ENCODE measurements around the gene FBXW5. TPM values are rescaled to one million over a fixed set of nuclear protein-coding genes. Genes with fewer than 3 reads are reported as not detected.

Gene FBXW5
- total RNA-seq, 1 experiment from 2014 or later = 101 TPM

DNA sequence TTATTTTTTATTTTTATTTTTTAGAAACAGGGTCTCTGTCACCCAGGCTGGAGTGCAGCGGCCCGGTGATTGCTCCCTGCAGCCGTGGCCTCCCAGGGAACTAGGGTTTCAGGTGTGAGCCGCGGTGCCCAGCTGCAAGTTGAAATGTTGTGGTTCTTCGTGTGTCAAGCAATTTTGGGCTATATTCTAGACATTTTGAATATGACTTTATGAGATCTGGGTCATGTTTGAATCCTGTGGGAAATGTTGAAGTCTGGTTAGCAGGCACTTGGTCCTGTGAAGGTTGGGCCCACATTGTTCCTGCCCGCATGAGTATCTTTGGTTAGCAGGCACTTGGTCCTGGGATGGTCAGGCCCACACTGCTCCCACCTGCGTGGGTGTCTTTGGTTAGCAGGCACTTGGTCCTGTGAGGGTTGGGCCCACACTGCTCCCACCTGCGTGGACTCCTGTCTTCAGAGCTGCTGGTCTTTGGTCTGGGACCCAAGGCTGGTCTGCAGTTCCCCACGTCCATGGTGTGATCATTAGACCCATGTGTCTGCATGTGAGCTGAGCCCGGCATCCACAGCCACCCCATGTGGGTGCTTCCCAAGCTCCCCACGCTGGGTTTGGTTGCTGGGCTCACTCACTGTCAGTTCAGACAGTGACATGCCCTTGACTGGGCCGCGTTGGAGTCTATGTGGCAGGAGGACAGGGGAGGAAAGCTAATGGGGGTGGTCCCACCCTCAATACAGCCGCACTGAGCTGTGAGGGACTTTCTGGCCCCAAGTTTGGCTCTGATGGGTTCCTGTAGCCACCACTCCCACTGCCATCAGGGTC, 7.1 kb downstream of the FBXW5 start:
- Histone ChIP-seq H3K9me3 (ENCODE audit: insufficient read depth, low read depth) (no peaks in the 10 kb centered on the region), H3K4me1 (replicated peaks; ENCODE audit: insufficient read depth) (no peaks in the 10 kb centered on the region), H3K79me2 (ENCODE audit: low read depth) (peaks cover 2% of the 10 kb centered on the region), H3K9me2 (ENCODE audit: insufficient read depth) (no peaks in the 10 kb centered on the region), H4K20me1 (ENCODE audit: insufficient read depth) (no peaks in the 10 kb centered on the region; the same call in 1 of the 2 replicates), H3K27me3 (ENCODE audit: insufficient read depth, low read depth) (no peaks in the 10 kb centered on the region), H3F3A (ENCODE audit: insufficient read depth, low read depth) (peaks cover 20% of the 10 kb centered on the region; the same call in 1 of the 2 replicates), H3K4me3 (no peak overlapping the region), H3K4me2 (no peak overlapping the region), H3K27ac (no peak overlapping the region), H2AFZ (no peak overlapping the region), H3K36me3 (ENCODE audit: low read depth) (peaks cover 4% of the 10 kb centered on the region)
- DNase-seq = no peak
- POLR2A ChIA-PET (ENCODE audit: unreplicated experiment) = interaction anchor here (0.5 to 0.6 kb wide), 2 partner anchors 45 to 131 kb away, joined by 3 to 4 read pairs; no protein-coding TSS in a partner anchor
- CTCF ChIA-PET = interaction anchor here (0.6 kb wide), 1 partner anchor 26 kb away, joined by 8 read pairs; no protein-coding TSS in a partner anchor
- BruUV-seq (replicated peaks) = no TSS peak
- intact Hi-C loops (cut with micrococcal nuclease; ENCODE audit: unreplicated experiment) = no loop called here
- TF ChIP-seq, protein P1, sequence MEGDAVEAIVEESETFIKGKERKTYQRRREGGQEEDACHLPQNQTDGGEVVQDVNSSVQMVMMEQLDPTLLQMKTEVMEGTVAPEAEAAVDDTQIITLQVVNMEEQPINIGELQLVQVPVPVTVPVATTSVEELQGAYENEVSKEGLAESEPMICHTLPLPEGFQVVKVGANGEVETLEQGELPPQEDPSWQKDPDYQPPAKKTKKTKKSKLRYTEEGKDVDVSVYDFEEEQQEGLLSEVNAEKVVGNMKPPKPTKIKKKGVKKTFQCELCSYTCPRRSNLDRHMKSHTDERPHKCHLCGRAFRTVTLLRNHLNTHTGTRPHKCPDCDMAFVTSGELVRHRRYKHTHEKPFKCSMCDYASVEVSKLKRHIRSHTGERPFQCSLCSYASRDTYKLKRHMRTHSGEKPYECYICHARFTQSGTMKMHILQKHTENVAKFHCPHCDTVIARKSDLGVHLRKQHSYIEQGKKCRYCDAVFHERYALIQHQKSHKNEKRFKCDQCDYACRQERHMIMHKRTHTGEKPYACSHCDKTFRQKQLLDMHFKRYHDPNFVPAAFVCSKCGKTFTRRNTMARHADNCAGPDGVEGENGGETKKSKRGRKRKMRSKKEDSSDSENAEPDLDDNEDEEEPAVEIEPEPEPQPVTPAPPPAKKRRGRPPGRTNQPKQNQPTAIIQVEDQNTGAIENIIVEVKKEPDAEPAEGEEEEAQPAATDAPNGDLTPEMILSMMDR (conservative IDR thresholded peaks at IDR 0.05) = no peak
- TF ChIP-seq EZH2 (IDR thresholded peaks at IDR 0.05; ENCODE audit: low read depth) = no peak

DNA sequence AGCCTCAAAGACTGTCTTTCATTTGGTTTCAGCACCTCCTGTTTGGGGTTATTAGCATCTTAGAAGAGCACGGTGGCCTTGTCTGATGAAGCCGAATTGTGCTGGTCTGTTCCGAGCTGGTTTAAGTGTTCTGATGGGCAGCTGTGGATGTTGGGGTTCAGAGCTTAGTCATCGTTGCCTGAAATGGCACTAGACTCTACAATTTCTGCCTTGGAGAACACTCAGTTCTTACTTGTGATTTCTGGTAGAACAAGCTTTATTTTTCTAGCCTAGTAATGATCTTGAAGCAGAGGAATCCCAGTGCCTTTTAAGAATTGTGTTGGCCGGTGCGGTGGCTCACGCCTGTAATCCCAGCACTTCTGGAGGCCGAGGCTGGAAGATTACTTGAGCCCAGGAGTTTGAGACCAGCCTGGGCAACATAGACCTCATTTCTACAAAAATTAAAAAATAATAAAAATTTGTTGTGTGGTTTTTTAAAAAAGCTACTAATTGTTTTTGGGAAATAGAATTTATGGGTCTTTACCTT, 7.8 kb downstream of the FBXW5 start:
- Histone ChIP-seq H3K9me3 (ENCODE audit: insufficient read depth, low read depth) (no peaks in the 10 kb centered on the region), H3K27me3 (ENCODE audit: insufficient read depth, low read depth) (no peaks in the 10 kb centered on the region), H3K4me2 (no peak overlapping the region), H3F3A (ENCODE audit: insufficient read depth, low read depth) (peaks cover 23% of the 10 kb centered on the region; the same call in 1 of the 2 replicates), H2AFZ (no peak overlapping the region), H3K9me2 (ENCODE audit: insufficient read depth) (no peaks in the 10 kb centered on the region), H3K36me3 (ENCODE audit: low read depth) (no peaks in the 10 kb centered on the region; the same call in none of the 2 replicates), H3K27ac (no peak overlapping the region), H3K79me2 (ENCODE audit: low read depth) (no peaks in the 10 kb centered on the region), H3K4me1 (replicated peaks; ENCODE audit: insufficient read depth) (peaks cover 3% of the 10 kb centered on the region), H3K4me3 (no peak overlapping the region), H4K20me1 (ENCODE audit: insufficient read depth) (no peaks in the 10 kb centered on the region; the same call in 1 of the 2 replicates)
- no TSS peak for BruUV-seq (replicated peaks)
- CTCF ChIA-PET = no interaction called here
- no peak for DNase-seq
- intact Hi-C loops (cut with micrococcal nuclease; ENCODE audit: unreplicated experiment) = no loop called here
- POLR2A ChIA-PET (ENCODE audit: unreplicated experiment) = interaction anchor here (0.6 kb wide), 2 partner anchors 130 to 146 kb away, joined by 4 to 11 read pairs; no protein-coding TSS in a partner anchor
- TF ChIP-seq, protein P1 (conservative IDR thresholded peaks at IDR 0.05) = no peak

DNA sequence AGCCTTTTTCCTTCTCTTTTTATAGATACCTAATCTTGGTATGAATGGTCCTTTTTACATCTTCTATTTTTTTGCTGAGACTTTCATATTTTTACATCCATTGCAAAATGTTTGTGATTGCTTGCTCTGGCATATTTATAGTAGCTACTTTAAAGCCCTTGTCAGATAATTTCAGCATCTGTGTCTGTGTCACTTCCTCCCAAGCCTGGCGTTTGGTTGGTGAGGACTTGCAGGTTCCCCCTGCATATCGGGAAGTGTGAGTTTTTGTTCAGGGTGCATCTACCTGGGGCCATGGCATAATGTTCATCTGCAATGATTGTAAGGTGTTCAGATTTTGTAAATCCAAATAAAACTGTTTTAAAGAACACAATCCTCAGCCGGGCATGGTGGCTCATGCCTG, 8.9 kb downstream of the FBXW5 start:
- Histone ChIP-seq H3K9me3 (ENCODE audit: insufficient read depth, low read depth) (no peaks in the 10 kb centered on the region), H3K27me3 (ENCODE audit: insufficient read depth, low read depth) (no peaks in the 10 kb centered on the region), H3F3A (ENCODE audit: insufficient read depth, low read depth) (peaks cover 31% of the 10 kb centered on the region; the same call in 1 of the 2 replicates), H2AFZ (no peak overlapping the region), H3K9me2 (ENCODE audit: insufficient read depth) (no peaks in the 10 kb centered on the region), H3K4me1 (replicated peaks; ENCODE audit: insufficient read depth) (peaks cover 10% of the 10 kb centered on the region), H3K79me2 (ENCODE audit: low read depth) (no peaks in the 10 kb centered on the region), H3K4me2 (no peak overlapping the region), H3K4me3 (no peak overlapping the region), H3K36me3 (ENCODE audit: low read depth) (no peaks in the 10 kb centered on the region; the same call in 1 of the 2 replicates), H3K27ac (no peak overlapping the region), H4K20me1 (ENCODE audit: insufficient read depth) (no peaks in the 10 kb centered on the region)
- ChIA-PET POLR2A (ENCODE audit: unreplicated experiment) (no interaction called here), CTCF (interaction anchor here (0.6 to 0.7 kb wide), 2 partner anchors 34 to 148 kb away, joined by 3 to 7 read pairs; no protein-coding TSS in a partner anchor)
- intact Hi-C loops (cut with micrococcal nuclease; ENCODE audit: unreplicated experiment) = no loop called here
- no TSS peak for BruUV-seq (replicated peaks)
- no peak for DNase-seq
- TF ChIP-seq, protein P1 (conservative IDR thresholded peaks at IDR 0.05) = no peak
- TF ChIP-seq EZH2 (IDR thresholded peaks at IDR 0.05; ENCODE audit: low read depth) = no peak

Data from PC-9 (cell line).